ENCODE measurements around the gene NTN4.

DNA sequence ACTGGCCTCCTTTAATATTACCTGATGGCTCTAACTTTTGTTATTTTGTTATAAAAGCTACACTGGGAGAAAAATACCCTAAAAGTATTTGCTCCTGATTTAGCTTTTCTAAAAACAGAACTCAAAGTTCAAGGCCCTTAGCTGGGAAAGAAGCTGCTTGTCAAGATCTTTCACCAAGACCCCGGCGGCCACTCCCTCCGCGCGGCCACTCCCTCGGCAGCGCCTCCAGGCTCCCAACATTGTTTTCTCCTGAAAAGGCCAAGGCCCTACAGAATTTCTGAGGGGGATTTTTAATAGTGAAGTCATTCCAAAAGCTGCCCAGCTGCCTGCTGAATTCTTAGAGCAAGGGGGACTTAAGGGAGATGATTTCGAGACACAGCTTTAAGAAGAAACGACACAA, 96.4 kb downstream of the NTN4 start:
- TF ChIP-seq CTCF (IDR thresholded peaks at IDR 0.05) = no peak
- no peak for TF ChIP-seq POLR2AphosphoS5 (IDR thresholded peaks at IDR 0.05)

All from prostate gland (tissue), 2 donors.